SJSA1 (cell line): ENCODE data around the gene VSNL1. TPM values are rescaled to one million over a fixed set of nuclear protein-coding genes. Genes with fewer than 3 reads are reported as not detected.
"Not testable (repeated sequence)": the region's sequence is repeated elsewhere in the genome, so short reads cannot be mapped to it uniquely, and the experiment has no call there.

Experiments used
- DNase-seq, 2 experiments: peaks; one replicate each; pipeline ENCODE4 v3.0.0-alpha.2; 2015 to 2020; ENCODE audit warnings: low spot score in 2 of 2, low read depth in 1 of 2
- H3K27ac ChIP-seq: fragments of 250-450 bp; sonication (Bioruptor Pico); 2 replicates; pipeline ENCODE4 v1.5.1; 2020; ENCODE audit warnings: mild to moderate bottlenecking, moderate library complexity
- H3K27me3 ChIP-seq: fragments of 250-450 bp; sonication (Bioruptor Pico); replicated peaks from 2 replicates; pipeline ENCODE4 v1.5.1; 2020; ENCODE audit warnings: mild to moderate bottlenecking, moderate library complexity
- H3K36me3 ChIP-seq: fragments of 250-450 bp; sonication (Bioruptor Pico); 2 replicates; pipeline ENCODE4 v1.5.1; 2020; ENCODE audit warnings: mild to moderate bottlenecking
- H3K4me1 ChIP-seq: fragments of 250-450 bp; sonication (Bioruptor Pico); replicated peaks from 2 replicates; pipeline ENCODE4 v1.6.1; 2021; ENCODE audit warnings: mild to moderate bottlenecking
- H3K4me3 ChIP-seq: fragments of 250-450 bp; sonication (Bioruptor Pico); 2 replicates; pipeline ENCODE4 v1.5.1; 2020; ENCODE audit warnings: mild to moderate bottlenecking
- H3K9me3 ChIP-seq: fragments of 250-450 bp; sonication (Bioruptor Pico); replicated peaks from 2 replicates; pipeline ENCODE4 v1.5.1; 2020; ENCODE audit warnings: mild to moderate bottlenecking
- total RNA-seq: library from RNA; depleted of rRNA; stranded (reverse); fragments of >200 nt; shearing (Covaris generic); gene quantifications from 2 replicates; pipeline ENCODE4 v1.2.3, GENCODE V29; 2014

VSNL1 gene
- total RNA-seq, 1 experiment from 2014 or later = 1.00 TPM

GRCh38 chr2:17547237-17547636, 6.7 kb downstream of the VSNL1 start:
- Histone ChIP-seq H3K27me3 (0 out of 2 replicates have a peak, but pooled peaks cover 8% of the 10 kb centered on the region), H3K4me1 (no peaks in the 10 kb centered on the region), H3K9me3 (no peaks in the 10 kb centered on the region), H3K36me3 (no peaks in the 10 kb centered on the region), H3K4me3 (no peak overlapping the region), H3K27ac (no peak overlapping the region)
- no peak for DNase-seq

- H3K9me3 ChIP-seq = no peaks in the 10 kb centered on the region
- no peaks in the 10 kb centered on the region for H3K36me3 ChIP-seq
- no peak overlapping the region for H3K27ac ChIP-seq
- 0 out of 2 replicates have a peak, but pooled peaks cover 5% of the 10 kb centered on the region for H3K27me3 ChIP-seq
- no peaks in the 10 kb centered on the region for H3K4me1 ChIP-seq
- no peak for DNase-seq
- H3K4me3 ChIP-seq = no peak overlapping the region
These were observed 7.2 kb downstream of the VSNL1 start for GRCh38 chr2:17547737-17548136.

- H3K36me3 ChIP-seq = no peaks in the 10 kb centered on the region
- no peaks in the 10 kb centered on the region; the same call in 1 of the 2 replicates for H3K27me3 ChIP-seq
- H3K4me1 ChIP-seq = no peaks in the 10 kb centered on the region
- H3K9me3 ChIP-seq = no peaks in the 10 kb centered on the region
- H3K27ac ChIP-seq = no peak overlapping the region
- DNase-seq = no peak
- no peak overlapping the region for H3K4me3 ChIP-seq
These were observed 10.4 kb downstream of the VSNL1 start for GRCh38 chr2:17550907-17551306.

DNA sequence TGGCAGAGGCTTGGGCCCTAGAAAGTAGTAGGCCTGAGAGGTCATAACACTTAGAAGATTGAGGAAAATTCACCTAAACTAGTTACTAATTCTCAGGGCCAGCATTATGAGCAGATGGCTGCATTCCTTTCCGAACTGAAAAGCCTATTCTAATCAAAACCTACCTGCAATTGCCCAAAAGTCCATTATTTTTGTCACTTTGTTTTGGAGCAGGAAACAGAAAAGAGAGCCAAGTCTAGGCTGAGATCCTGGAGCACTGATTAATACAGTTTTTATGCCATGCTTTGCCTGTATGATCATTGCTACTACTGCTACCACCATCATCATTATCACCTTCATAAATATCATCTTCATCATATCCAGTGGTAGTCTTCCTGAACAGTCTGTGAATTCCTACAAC, 14.7 kb downstream of the VSNL1 start:
- Histone ChIP-seq H3K4me1 (no peaks in the 10 kb centered on the region), H3K27me3 (no peaks in the 10 kb centered on the region; the same call in 1 of the 2 replicates), H3K9me3 (no peaks in the 10 kb centered on the region), H3K36me3 (no peaks in the 10 kb centered on the region), H3K27ac (no peak overlapping the region), H3K4me3 (no peak overlapping the region)
- DNase-seq = no peak

DNA sequence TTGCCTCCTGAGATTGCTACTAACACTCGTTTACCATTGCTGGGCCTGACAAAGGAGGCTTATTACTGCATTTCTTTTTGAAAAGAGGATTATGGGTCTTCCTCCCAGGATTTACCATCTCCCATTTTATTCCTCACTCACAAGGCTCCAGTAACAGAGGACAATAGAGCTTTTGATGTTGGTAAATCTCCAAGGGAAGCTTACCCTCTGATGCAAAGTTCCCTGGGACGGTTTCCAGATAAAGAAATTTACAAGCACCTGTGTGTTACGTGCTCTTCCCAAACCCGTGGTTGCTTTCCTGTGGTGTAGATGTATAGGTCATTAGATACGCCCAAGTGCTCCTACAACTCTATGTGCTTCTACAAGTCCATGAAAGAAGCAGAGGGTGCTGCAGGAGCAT, 17.1 kb downstream of the VSNL1 start:
- Histone ChIP-seq H3K27ac (no peak overlapping the region), H3K36me3 (no peaks in the 10 kb centered on the region), H3K27me3 (no peaks in the 10 kb centered on the region; the same call in 1 of the 2 replicates), H3K4me1 (no peaks in the 10 kb centered on the region), H3K4me3 (no peak overlapping the region), H3K9me3 (no peaks in the 10 kb centered on the region)
- no peak for DNase-seq

DNA sequence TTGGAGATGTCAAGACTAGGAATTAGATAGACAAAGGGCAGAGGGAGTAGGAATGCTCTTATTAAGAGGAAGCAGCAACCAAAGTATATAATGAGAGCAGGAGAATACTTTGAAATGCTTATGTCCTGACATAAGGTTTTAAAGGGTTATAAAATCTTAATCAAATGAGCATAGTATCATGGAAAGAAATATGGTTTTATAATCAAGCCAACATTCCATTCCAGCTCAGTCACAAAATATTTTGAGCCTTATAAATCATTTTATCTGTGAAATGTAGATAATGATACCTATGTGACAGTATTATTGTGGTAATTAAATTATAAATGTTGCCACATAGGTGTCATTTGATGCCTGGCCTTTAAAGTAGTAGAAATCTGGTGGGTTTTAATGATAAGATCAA, 17.6 kb downstream of the VSNL1 start:
- no peaks in the 10 kb centered on the region for H3K36me3 ChIP-seq
- no peak for DNase-seq

DNA sequence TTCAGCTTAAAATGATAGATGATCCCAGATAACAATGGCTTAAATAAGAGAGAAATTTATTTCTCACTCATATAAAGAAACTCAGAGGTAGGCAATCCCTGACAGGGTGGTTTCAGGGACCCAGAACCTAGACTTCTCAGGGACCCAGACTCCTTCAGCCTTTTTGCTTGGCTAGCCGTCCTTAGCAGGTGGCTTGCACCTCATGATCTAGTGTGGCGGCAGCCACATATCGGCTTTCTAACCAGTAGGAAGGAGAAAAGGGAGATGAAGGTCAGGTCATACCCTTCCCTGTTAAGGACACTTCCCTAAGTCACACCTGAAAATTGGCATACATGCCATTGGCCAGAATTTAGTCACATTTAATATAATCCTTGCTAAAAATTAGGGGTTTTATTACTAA, 18.4 kb downstream of the VSNL1 start:
- Histone ChIP-seq H3K36me3 (no peaks in the 10 kb centered on the region), H3K27me3 (no peaks in the 10 kb centered on the region; the same call in 1 of the 2 replicates), H3K9me3 (no peaks in the 10 kb centered on the region), H3K4me3 (no peak overlapping the region), H3K4me1 (no peaks in the 10 kb centered on the region), H3K27ac (no peak overlapping the region)
- DNase-seq = no peak

More for the DNA sequence above, 17.6 kb downstream of the VSNL1 start:
- no peak overlapping the region for H3K4me3 ChIP-seq
- H3K27me3 ChIP-seq = no peaks in the 10 kb centered on the region; the same call in 1 of the 2 replicates
- no peaks in the 10 kb centered on the region for H3K4me1 ChIP-seq
- H3K27ac ChIP-seq = no peak overlapping the region
- H3K9me3 ChIP-seq = no peaks in the 10 kb centered on the region

DNA sequence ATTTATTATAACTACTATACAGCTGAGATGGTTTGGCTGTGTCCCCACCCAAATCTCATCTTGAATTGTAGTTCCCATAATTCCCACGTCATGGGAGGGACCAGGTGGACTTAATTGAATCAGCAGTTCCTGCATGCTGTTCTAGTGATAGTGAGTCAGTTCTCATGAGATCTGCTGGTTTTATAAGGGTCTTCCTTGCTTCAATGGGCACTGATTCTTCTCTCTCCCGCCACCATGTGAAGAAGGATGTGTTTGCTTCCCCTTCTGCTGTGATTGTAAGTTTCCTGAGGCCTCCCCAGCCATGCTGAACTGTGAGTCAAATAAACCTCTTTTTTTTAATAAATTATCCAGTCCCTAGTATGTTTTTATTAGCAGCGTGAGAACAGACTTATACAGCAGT, 25.2 kb downstream of the VSNL1 start:
- H3K4me3 ChIP-seq, H3K4me1 ChIP-seq, H3K27me3 ChIP-seq, H3K27ac ChIP-seq, DNase-seq, H3K36me3 ChIP-seq, H3K9me3 ChIP-seq: not testable (repeated sequence)

- Histone ChIP-seq H3K27me3 (no peaks in the 10 kb centered on the region), H3K27ac (no peak overlapping the region), H3K4me3 (no peak overlapping the region), H3K9me3 (no peaks in the 10 kb centered on the region), H3K4me1 (no peaks in the 10 kb centered on the region), H3K36me3 (no peaks in the 10 kb centered on the region)
- no peak for DNase-seq
These were observed 31.2 kb downstream of the VSNL1 start for GRCh38 chr2:17571681-17572080.

DNA sequence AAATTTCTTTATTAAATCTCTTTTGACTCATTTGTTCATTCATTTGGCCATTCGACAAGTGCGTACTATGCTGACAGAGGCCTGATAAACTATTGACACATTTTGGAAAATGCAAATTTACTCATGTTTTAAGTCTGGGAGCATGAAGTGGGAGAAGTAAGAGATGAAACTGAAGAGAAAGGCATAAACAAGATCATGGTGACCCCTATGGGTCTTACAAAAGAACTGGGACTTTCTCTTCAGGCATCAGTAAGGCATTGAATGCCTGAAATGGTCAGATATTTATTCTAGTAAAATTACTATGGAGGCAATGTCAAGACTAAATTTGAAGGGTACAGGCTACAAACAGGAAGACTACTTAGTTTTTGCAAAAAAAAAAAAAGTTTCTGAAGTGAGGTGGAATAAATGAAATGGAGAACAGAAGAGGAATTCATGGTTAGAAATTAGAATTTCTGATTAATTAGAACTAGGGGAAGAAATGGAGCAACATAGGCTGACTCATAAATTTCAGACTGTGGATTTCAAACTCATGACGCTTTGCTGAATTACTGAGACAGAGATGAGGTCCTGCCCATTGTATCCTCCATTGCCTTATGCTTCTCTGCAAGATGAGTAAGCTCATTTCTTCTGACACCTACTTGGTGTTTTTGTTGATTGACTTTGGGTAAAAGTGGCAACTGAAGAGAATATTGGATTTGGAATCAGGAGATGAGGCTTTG, 32.7 kb downstream of the VSNL1 start:
- no peak overlapping the region for H3K27ac ChIP-seq
- H3K27me3 ChIP-seq = no peaks in the 10 kb centered on the region
- no peak overlapping the region for H3K4me3 ChIP-seq
- no peaks in the 10 kb centered on the region for H3K9me3 ChIP-seq
- DNase-seq = no peak
- H3K36me3 ChIP-seq = no peaks in the 10 kb centered on the region
- no peaks in the 10 kb centered on the region for H3K4me1 ChIP-seq

DNA sequence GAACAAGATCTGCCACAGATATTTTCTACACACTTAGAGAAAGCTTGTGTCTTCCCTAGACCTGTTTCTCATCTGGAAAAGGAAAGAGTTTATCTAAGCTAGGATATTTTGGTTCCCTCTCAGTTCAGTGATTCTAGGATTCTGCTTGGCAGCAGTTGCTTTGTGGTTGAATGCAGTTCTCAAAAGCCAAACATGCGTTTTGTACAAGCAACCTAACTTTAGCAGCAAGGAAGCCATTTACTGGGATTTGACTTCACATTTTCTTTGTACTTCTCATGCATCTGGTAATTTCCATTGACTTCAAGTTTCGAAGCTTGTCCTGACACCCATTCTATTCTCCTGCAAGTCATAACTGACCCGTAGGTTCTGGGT, 33.3 kb downstream of the VSNL1 start:
- no peak overlapping the region for H3K27ac ChIP-seq
- no peaks in the 10 kb centered on the region for H3K4me1 ChIP-seq
- no peaks in the 10 kb centered on the region for H3K9me3 ChIP-seq
- no peak overlapping the region for H3K4me3 ChIP-seq
- no peaks in the 10 kb centered on the region for H3K27me3 ChIP-seq
- DNase-seq = no peak
- H3K36me3 ChIP-seq = no peaks in the 10 kb centered on the region

- no peak for DNase-seq
- no peak overlapping the region for H3K27ac ChIP-seq
These were observed 34.0 kb downstream of the VSNL1 start for GRCh38 chr2:17574406-17575073.

DNA sequence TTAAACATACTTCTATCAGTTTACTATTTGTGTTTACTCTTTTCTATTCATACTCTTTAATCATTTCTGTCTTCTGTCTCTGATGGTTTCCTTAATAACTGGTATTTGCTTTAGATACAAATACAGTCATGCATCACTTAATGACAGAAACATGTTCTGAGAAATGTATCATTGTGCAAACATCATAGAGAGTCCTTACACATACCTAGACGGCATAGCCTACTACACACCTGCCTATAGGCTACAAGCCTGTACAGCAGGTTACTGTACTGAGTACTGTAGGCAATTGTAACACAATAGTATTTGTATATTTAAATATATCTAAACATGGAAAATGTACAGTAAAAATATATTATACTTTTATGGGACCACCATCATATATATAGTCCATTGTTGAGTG, 36.3 kb downstream of the VSNL1 start:
- Histone ChIP-seq H3K36me3 (no peaks in the 10 kb centered on the region), H3K9me3 (no peaks in the 10 kb centered on the region), H3K27me3 (no peaks in the 10 kb centered on the region), H3K4me3 (no peak overlapping the region), H3K4me1 (no peaks in the 10 kb centered on the region), H3K27ac (no peak overlapping the region)
- DNase-seq = no peak

More at GRCh38 chr2:17574406-17575073, 34.0 kb downstream of the VSNL1 start:
- Histone ChIP-seq H3K9me3 (no peaks in the 10 kb centered on the region), H3K4me3 (no peak overlapping the region), H3K27me3 (no peaks in the 10 kb centered on the region), H3K36me3 (no peaks in the 10 kb centered on the region), H3K4me1 (no peaks in the 10 kb centered on the region)

- Histone ChIP-seq H3K4me1 (no peaks in the 10 kb centered on the region), H3K27ac (no peak overlapping the region), H3K4me3 (no peak overlapping the region), H3K9me3 (no peaks in the 10 kb centered on the region), H3K27me3 (no peaks in the 10 kb centered on the region), H3K36me3 (no peaks in the 10 kb centered on the region)
- DNase-seq = no peak
These were observed 38.0 kb downstream of the VSNL1 start for GRCh38 chr2:17578466-17578928.
